NCI-H187 treated with DMSO at 0.1 percent for 48 hours (cell line): ENCODE data around the gene ARL15.

ENCODE experiments used
- DNase-seq: peaks from one replicate; lab custom pipeline; 2025; lab: John Stamatoyannopoulos, UW

Gene ARL15

GRCh38 chr5:54030981-54031380 is 279.4 kb downstream of the ARL15 start:
- DNase-seq, result no peak

GRCh38 chr5:54024466-54024865 is 285.9 kb downstream of the ARL15 start:
- no peak for DNase-seq

GRCh38 chr5:54022223-54022622 is 288.1 kb downstream of the ARL15 start:
- no peak for DNase-seq

- DNase-seq, result no peak
Measured at GRCh38 chr5:54021431-54022164, 288.8 kb downstream of the ARL15 start.

GRCh38 chr5:54018438-54018837 is 291.9 kb downstream of the ARL15 start:
- DNase-seq, result no peak

- no peak for DNase-seq
Measured at GRCh38 chr5:54017580-54017979, 292.8 kb downstream of the ARL15 start.

GRCh38 chr5:54013556-54014194 is 296.7 kb downstream of the ARL15 start:
- no peak for DNase-seq

- no peak for DNase-seq
Measured at GRCh38 chr5:54009828-54010227, 300.5 kb downstream of the ARL15 start.

- no peak for DNase-seq
Measured at GRCh38 chr5:54009357-54009756, 301.0 kb downstream of the ARL15 start.

- no peak for DNase-seq
Measured at GRCh38 chr5:54007827-54008777, 302.3 kb downstream of the ARL15 start.

- DNase-seq, result no peak
Measured at GRCh38 chr5:54004697-54005096, 305.7 kb downstream of the ARL15 start.

- no peak for DNase-seq
Measured at GRCh38 chr5:54002779-54003178, 307.6 kb downstream of the ARL15 start.

- no peak for DNase-seq
Measured at GRCh38 chr5:54001976-54002775, 308.2 kb downstream of the ARL15 start.

- no peak for DNase-seq
Measured at GRCh38 chr5:54000011-54000410, 310.4 kb downstream of the ARL15 start.

GRCh38 chr5:53997736-53998627 is 312.4 kb downstream of the ARL15 start:
- DNase-seq, result no peak

- DNase-seq, result no peak
Measured at GRCh38 chr5:53996008-53996407, 314.4 kb downstream of the ARL15 start.

- DNase-seq, result no peak
Measured at GRCh38 chr5:53994148-53994547, 316.2 kb downstream of the ARL15 start.

- no peak for DNase-seq
Measured at GRCh38 chr5:53991942-53992341, 318.4 kb downstream of the ARL15 start.

GRCh38 chr5:53987101-53987500 is 323.3 kb downstream of the ARL15 start:
- no peak for DNase-seq

- no peak for DNase-seq
Measured at GRCh38 chr5:53985796-53986195, 324.6 kb downstream of the ARL15 start.

GRCh38 chr5:53984971-53985370 is 325.4 kb downstream of the ARL15 start:
- DNase-seq, result no peak
